BLaER1 (cell line): Measurements from ENCODE around the gene MTA3.

Source experiments
- H3K27ac ChIP-seq: shearing (Covaris generic); formaldehyde crosslinking; 2 replicates; pipeline ENCODE4 v1.8.1; 2022
- H3K27me3 ChIP-seq: shearing (Covaris generic); formaldehyde crosslinking; 2 replicates; pipeline ENCODE4 v1.8.1; 2022
- H3K36me3 ChIP-seq: shearing (Covaris generic); formaldehyde crosslinking; 2 replicates; pipeline ENCODE4 v1.8.1; 2022
- H3K4me1 ChIP-seq: shearing (Covaris generic); formaldehyde crosslinking; 2 replicates; pipeline ENCODE4 v1.8.1; 2022
- H3K4me2 ChIP-seq: shearing (Covaris generic); formaldehyde crosslinking; 2 replicates; pipeline ENCODE4 v1.8.1; 2022
- H3K4me3 ChIP-seq: shearing (Covaris generic); formaldehyde crosslinking; 2 replicates; pipeline ENCODE4 v1.8.1; 2022
- H3K9ac ChIP-seq: shearing (Covaris generic); formaldehyde crosslinking; 2 replicates; pipeline ENCODE4 v1.8.1; 2022
- H3K9me3 ChIP-seq: shearing (Covaris generic); formaldehyde crosslinking; 2 replicates; pipeline ENCODE4 v1.8.1; 2022
- H4K20me1 ChIP-seq: shearing (Covaris generic); formaldehyde crosslinking; 2 replicates; pipeline ENCODE4 v1.8.1; 2022
- Cebpa-rat ChIP-seq: shearing (Covaris generic); IDR thresholded peaks from 2 replicates; pipeline ENCODE4 v1.8.1; 2022

The MTA3 gene

DNA sequence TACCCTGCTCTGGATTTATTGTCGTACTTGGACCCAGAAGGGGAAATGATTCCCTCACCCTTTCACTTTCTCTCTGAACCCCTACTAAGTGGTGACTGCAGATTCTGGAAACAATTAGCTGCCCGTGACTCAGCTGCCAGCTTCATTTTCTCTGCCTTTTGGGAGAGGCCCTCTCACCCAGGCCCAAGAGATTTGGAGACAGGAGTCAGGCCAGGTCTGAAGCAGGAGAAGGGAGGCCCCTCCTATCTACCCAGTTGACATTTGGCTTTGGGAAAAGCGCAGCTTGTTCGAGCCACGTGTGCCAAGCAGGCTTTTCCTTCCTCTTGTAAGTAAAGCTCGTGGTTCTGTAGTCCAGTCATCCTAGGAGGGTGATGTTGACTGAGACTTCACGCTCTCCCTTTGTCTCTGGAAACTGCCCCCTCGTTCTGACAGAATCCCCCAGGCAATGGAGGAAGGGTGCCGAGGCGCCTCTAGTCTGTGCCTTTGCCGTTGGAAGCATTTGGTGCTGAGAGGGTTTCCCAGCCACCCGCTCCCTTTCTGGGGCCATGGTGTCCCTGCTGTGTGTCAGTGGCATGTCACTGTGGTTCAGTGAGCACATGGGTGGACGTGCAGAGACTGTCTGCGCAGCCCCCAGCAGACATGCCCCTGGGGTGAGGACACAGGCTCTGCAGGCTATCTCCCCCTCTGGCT is 186.9 kb downstream of the MTA3 start:
- no peaks in the 10 kb centered on the region for H3K27me3 ChIP-seq
- no peaks in the 10 kb centered on the region for H4K20me1 ChIP-seq
- TF ChIP-seq Cebpa-rat, result no peak
- peak overlapping the region; percentile 82 for H3K4me2 ChIP-seq
- no peaks in the 10 kb centered on the region for H3K9me3 ChIP-seq
- 0 out of 2 replicates have a peak, but pooled peaks cover 2% of the 10 kb centered on the region for H3K36me3 ChIP-seq
- peaks cover 76% of the 10 kb centered on the region for H3K4me1 ChIP-seq
- H3K27ac ChIP-seq, result peak overlapping the region; percentile 83
- H3K9ac ChIP-seq, result peak overlapping the region; percentile 62
- peak overlapping the region; percentile 9; the same call in 1 of the 2 replicates for H3K4me3 ChIP-seq

DNA sequence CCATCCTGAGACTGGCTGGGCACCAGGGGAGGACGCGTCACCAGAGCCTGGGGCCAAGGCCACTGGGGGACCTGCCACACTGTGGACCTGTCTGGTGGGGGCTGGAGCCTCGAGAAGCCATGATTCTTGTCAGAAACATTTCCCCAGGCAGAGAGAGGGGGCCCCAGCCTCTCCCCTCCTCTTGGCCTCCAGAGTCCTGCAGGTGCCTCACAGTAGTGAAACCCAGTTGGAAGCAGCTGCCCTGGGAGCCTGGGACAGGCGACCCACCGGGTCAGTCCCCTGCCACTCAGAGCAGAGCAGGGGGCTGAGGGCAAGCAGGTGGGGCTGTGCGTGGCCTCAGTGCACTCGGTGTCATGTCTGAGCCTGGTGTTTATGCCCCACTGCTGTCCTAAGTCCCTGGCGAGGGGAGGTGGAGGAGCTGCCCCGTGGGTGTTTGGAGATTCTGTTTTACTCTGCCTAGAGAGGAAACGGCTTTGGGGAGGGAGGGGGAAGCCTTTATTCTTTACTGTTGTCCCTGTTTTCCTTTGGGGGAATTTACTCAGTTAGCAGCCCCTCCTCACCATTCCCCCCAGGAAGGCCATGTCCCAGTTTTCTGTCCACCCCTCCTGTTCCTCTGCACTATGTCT is 187.8 kb downstream of the MTA3 start:
- H3K27ac ChIP-seq, result peak overlapping the region; percentile 83
- peak overlapping the region; percentile 82 for H3K4me2 ChIP-seq
- H3K27me3 ChIP-seq, result no peaks in the 10 kb centered on the region
- no peak overlapping the region; the same call in 1 of the 2 replicates for H3K4me3 ChIP-seq
- no peak for TF ChIP-seq Cebpa-rat
- no peaks in the 10 kb centered on the region for H3K9me3 ChIP-seq
- H4K20me1 ChIP-seq, result no peaks in the 10 kb centered on the region
- H3K9ac ChIP-seq, result peak overlapping the region; percentile 62
- H3K4me1 ChIP-seq, result peaks cover 67% of the 10 kb centered on the region
- H3K36me3 ChIP-seq, result 0 out of 2 replicates have a peak, but pooled peaks cover 5% of the 10 kb centered on the region

DNA sequence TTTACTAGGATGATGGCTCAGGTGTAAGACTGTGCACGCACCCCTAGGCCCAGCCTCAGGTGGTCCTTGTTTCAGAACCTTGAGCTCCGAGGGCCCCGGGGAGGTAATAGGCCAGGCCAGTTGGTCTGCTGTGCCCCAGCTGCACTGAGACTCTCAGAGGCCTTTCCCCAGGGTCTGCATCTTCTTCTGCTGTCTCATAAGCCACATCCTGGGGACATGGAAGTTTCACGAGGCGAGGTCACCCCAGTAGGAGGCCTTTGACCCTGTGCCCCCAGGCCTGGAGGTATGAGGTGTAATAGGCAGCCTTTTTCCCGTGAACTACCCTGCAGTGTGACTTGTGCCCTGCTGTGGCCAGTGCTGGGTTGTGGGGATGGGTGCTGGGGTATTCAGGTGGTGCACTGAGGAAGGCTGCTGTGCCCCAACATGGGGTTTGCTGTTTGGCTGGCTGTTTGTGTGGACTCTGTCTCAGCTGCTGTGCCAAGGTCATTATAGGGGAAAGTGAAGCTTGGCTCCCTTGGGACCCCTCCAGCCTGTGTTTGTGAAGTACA is 188.6 kb downstream of the MTA3 start:
- TF ChIP-seq Cebpa-rat, result no peak
- Histone ChIP-seq H3K27me3 (no peaks in the 10 kb centered on the region), H3K36me3 (peaks cover 5% of the 10 kb centered on the region; the same call in 1 of the 2 replicates), H3K27ac (peak overlapping the region; percentile 83), H3K9ac (peak overlapping the region; percentile 62), H3K4me1 (peaks cover 59% of the 10 kb centered on the region), H3K4me2 (peak overlapping the region; percentile 82), H3K4me3 (no peak overlapping the region; the same call in 1 of the 2 replicates), H3K9me3 (no peaks in the 10 kb centered on the region), H4K20me1 (no peaks in the 10 kb centered on the region)

DNA sequence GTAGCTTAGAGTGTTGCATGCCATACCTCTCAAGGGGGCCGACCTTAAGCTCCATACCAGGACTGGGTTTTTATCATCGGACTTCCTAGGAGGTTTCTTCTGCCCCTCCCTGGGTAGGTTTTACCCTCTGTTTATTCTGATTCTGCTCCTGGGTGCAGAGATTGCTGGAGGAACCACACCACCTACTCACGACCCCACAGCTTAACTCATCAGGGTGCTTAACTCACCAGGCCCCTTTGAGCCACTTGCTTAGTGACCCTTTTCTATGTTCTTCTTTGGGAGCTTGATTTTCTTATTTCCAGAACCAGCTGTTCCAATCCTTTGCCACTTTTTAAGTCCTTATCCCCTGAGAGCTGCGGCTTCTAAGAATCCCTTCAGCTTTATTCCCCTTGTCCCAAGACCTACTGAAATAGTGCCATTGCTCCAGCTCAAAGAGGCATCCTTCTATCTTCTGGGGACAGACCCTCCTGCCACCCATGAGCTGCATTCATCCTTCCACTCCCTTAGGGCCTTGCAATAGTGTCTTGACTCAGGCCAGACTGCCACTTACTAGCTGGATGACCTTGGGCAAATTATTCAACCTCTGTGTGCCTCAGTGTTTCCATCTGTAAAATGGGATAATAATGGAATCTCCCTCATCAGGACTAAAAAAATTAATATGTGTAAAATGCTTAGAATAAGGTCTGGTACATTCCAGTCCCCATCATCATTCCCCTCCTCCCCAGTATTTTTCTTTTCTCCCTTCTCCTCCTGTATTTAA is 189.7 kb downstream of the MTA3 start:
- H3K9me3 ChIP-seq, result no peaks in the 10 kb centered on the region
- H3K27me3 ChIP-seq, result no peaks in the 10 kb centered on the region
- no peak overlapping the region for H3K4me2 ChIP-seq
- TF ChIP-seq Cebpa-rat, result no peak
- peaks cover 13% of the 10 kb centered on the region; the same call in 1 of the 2 replicates for H3K36me3 ChIP-seq
- H3K4me1 ChIP-seq, result peaks cover 48% of the 10 kb centered on the region
- no peak overlapping the region for H3K4me3 ChIP-seq
- H3K27ac ChIP-seq, result no peak overlapping the region
- no peak overlapping the region for H3K9ac ChIP-seq
- no peaks in the 10 kb centered on the region for H4K20me1 ChIP-seq

DNA sequence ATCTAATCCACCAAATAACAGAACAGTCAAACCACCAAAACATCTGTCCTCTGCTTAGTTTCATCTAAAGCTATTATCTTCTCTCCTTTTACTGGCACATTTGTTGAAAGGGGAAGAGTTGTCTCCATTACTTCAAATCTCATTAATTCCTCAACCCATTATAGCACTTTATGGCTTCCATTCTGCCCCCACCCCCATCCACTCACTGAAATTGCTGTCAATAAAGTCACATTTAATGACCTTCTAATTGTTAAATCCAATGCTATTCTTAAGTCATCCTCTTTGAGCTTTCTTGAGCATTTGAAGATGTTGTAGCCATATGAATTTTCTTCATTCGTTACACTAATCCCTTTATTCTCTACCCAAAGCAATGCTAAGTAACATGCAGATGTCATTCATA is 190.3 kb downstream of the MTA3 start:
- Histone ChIP-seq H3K9me3 (no peaks in the 10 kb centered on the region), H3K4me2 (no peak overlapping the region), H3K27ac (no peak overlapping the region), H3K4me1 (peaks cover 42% of the 10 kb centered on the region), H3K27me3 (no peaks in the 10 kb centered on the region), H4K20me1 (no peaks in the 10 kb centered on the region), H3K4me3 (no peak overlapping the region), H3K9ac (no peak overlapping the region), H3K36me3 (peaks cover 19% of the 10 kb centered on the region; the same call in 1 of the 2 replicates)
- TF ChIP-seq Cebpa-rat, result no peak

DNA sequence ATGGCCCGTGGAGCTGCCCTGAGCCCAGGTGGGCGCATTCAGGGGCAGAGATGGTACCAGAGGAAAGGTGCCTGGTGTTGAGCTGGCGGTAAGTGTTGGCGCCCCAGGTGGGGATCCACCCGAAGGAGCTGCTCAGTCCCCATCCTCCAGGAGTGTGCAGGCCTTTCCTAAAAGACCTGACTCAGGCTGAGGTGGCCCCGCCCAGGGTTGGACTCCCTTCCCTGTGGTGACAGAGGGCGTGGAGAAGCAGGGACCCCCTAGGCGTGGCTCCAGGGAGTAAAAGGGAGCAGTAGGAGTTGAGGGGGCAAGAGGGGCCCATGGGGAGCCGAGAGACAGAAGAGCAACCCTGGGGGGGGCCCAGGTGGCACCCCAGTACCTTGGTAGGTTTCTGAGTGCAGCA is 193.1 kb downstream of the MTA3 start:
- H3K4me2 ChIP-seq, result no peak overlapping the region
- H4K20me1 ChIP-seq, result no peaks in the 10 kb centered on the region
- no peaks in the 10 kb centered on the region for H3K27me3 ChIP-seq
- H3K36me3 ChIP-seq, result peaks cover 21% of the 10 kb centered on the region; the same call in 1 of the 2 replicates
- H3K4me1 ChIP-seq, result peaks cover 26% of the 10 kb centered on the region
- H3K9ac ChIP-seq, result no peak overlapping the region
- H3K27ac ChIP-seq, result no peak overlapping the region
- no peaks in the 10 kb centered on the region for H3K9me3 ChIP-seq
- H3K4me3 ChIP-seq, result no peak overlapping the region
- TF ChIP-seq Cebpa-rat, result no peak

DNA sequence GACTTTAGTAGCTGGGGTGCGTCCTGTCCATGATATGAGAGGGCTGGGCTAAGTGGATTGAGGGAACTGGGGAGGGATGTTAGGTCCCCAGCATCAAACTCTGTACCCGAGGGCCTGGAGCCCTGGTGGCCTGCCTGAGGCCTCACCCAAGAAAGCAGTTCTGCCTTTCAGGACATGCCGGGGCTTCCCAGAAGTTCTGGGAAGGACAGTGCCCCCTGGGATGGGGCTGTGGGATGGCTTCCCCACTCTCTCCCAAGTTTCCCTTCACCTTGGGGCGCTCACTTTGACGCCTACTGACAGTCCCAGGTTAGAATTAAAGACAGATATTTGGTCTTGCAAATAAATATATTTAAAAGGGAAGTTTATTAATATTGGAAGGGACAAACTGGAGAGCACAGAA is 193.7 kb downstream of the MTA3 start:
- TF ChIP-seq Cebpa-rat, result no peak
- H3K9ac ChIP-seq, result no peak overlapping the region
- no peaks in the 10 kb centered on the region for H3K27me3 ChIP-seq
- H4K20me1 ChIP-seq, result no peaks in the 10 kb centered on the region
- H3K36me3 ChIP-seq, result peaks cover 21% of the 10 kb centered on the region; the same call in 1 of the 2 replicates
- H3K4me1 ChIP-seq, result peaks cover 20% of the 10 kb centered on the region
- H3K4me3 ChIP-seq, result no peak overlapping the region
- H3K4me2 ChIP-seq, result no peak overlapping the region
- H3K27ac ChIP-seq, result no peak overlapping the region
- H3K9me3 ChIP-seq, result no peaks in the 10 kb centered on the region

DNA sequence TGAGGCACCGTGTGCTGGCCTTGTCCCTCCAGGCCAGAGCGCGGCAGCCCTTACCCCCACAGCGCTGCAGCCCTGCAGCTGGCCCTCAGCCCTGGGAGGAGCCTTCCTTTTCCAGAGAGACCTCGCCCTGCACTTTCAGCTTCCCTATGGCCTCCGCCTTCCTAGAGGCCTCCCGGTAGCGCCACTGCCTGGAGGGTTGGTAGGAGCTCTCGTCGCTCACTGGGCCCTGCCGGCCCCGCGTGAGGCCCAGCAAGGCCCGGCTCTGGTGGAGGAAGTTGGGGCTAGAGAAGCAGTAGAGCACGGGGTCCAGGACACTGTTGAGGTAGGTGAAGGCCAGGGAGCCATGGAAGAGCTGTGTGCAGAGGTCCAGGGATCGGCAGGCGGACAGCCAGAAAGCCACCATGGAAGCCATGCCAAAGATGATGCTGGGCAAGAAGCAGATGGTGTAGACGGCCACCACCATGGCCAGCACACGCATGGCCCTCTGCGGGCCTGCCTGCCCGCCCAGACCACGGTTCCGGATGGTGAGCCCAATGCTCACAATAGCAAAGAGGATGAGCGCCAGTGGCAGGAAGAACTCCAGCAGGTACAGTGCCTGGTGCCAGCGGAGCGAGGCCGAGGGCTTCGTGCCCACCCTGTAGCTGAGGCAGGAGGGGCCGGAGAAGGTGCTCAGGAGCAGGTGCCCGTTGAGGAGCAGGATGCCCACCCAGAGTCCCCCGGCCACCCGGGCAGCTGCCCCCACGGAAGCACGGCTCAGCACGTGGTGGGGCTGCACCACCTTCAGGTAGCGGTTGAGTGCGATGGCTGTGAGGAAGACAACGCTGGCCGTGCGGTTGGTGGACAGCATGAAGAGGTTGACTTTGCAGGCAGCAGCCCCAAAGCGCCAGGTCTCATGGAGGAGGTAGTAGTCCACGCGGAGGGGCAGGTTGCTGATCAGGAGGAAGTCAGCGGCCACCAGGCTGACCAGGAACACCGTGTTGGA is 194.7 kb downstream of the MTA3 start:
- Histone ChIP-seq H4K20me1 (no peaks in the 10 kb centered on the region), H3K4me3 (no peak overlapping the region), H3K27ac (no peak overlapping the region), H3K9me3 (no peaks in the 10 kb centered on the region), H3K9ac (no peak overlapping the region), H3K36me3 (peaks cover 21% of the 10 kb centered on the region; the same call in 1 of the 2 replicates), H3K4me2 (no peak overlapping the region), H3K4me1 (peaks cover 12% of the 10 kb centered on the region; the same call in 1 of the 2 replicates), H3K27me3 (no peaks in the 10 kb centered on the region)
- TF ChIP-seq Cebpa-rat, result no peak
